GM04504 (cell line): ENCODE measurements around the gene CCDC57.

Experiments used
- DNase-seq: peaks from one replicate; pipeline ENCODE4 v3.0.0-alpha.2; 2012; ENCODE audit warnings: low read depth

CCDC57 gene

GRCh38 chr17:82061047-82061925 lies 151.4 kb downstream of the CCDC57 start:
- no peak for DNase-seq

- DNase-seq = no peak
Observed at GRCh38 chr17:82060614-82061013, 152.0 kb downstream of the CCDC57 start.

GRCh38 chr17:82060001-82060380 lies 152.7 kb downstream of the CCDC57 start:
- no peak for DNase-seq

GRCh38 chr17:82059272-82060000 lies 153.2 kb downstream of the CCDC57 start:
- no peak for DNase-seq

GRCh38 chr17:82058855-82059249 lies 153.8 kb downstream of the CCDC57 start:
- no peak for DNase-seq

GRCh38 chr17:82058230-82058854 lies 154.3 kb downstream of the CCDC57 start:
- DNase-seq = no peak

GRCh38 chr17:82056729-82057621 lies 155.7 kb downstream of the CCDC57 start:
- no peak for DNase-seq

GRCh38 chr17:82055965-82056728 lies 156.5 kb downstream of the CCDC57 start:
- DNase-seq = no peak

- DNase-seq = no peak
Observed at GRCh38 chr17:82055023-82055964, 157.3 kb downstream of the CCDC57 start.

- no peak for DNase-seq
Observed at GRCh38 chr17:82054351-82055022, 158.2 kb downstream of the CCDC57 start.

- no peak for DNase-seq
Observed at GRCh38 chr17:82053556-82054263, 158.9 kb downstream of the CCDC57 start.

GRCh38 chr17:82053130-82053529 lies 159.5 kb downstream of the CCDC57 start:
- DNase-seq = no peak

GRCh38 chr17:82052638-82053059 lies 160.0 kb downstream of the CCDC57 start:
- DNase-seq = no peak

- peak; percentile 10 for DNase-seq
Observed at GRCh38 chr17:82051776-82052637, 160.6 kb downstream of the CCDC57 start, which contains the start of the genes GPS1 and RFNG. GPS1 (plus strand) TSS chr17:82051898; CDS start chr17:82051932, 34 bp downstream. RFNG (minus strand) TSS chr17:82051811; CDS start chr17:82051766, 45 bp downstream.
